HG03457 (cell line): Measurements from ENCODE around the gene PCDHA1.

Experiments used
- ATAC-seq: cut with Tn5 transposase; IDR thresholded peaks from one replicate; pipeline ENCODE4 v1.9.1; 2021; ENCODE audit warnings: moderate number of reproducible peaks; ENCODE audit not compliant: unreplicated experiment

Gene PCDHA1

GRCh38 chr5:140986117-140986521 lies 200.2 kb downstream of the PCDHA1 start:
- no peak for ATAC-seq

GRCh38 chr5:140988100-140988499 lies 202.2 kb downstream of the PCDHA1 start:
- no peak for ATAC-seq

DNA sequence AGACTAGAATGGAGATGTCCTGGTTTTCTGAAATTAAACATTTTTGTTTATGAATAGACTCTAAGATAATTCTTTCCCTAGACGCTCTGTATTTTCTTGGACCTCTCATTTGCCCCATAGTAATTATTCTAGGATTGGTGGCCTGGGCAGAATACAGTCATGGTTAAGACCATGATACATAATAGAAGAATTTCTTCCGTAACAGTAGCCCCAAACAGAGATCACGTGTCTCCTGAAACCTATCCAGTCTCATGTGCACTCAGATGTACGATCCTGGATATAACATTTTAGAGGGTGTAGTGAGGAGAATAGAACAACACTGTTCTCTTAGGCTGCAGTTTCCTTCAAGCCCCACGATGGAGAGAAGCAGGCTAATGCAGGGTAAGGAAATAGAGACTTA lies 202.7 kb downstream of the PCDHA1 start:
- ATAC-seq = no peak

DNA sequence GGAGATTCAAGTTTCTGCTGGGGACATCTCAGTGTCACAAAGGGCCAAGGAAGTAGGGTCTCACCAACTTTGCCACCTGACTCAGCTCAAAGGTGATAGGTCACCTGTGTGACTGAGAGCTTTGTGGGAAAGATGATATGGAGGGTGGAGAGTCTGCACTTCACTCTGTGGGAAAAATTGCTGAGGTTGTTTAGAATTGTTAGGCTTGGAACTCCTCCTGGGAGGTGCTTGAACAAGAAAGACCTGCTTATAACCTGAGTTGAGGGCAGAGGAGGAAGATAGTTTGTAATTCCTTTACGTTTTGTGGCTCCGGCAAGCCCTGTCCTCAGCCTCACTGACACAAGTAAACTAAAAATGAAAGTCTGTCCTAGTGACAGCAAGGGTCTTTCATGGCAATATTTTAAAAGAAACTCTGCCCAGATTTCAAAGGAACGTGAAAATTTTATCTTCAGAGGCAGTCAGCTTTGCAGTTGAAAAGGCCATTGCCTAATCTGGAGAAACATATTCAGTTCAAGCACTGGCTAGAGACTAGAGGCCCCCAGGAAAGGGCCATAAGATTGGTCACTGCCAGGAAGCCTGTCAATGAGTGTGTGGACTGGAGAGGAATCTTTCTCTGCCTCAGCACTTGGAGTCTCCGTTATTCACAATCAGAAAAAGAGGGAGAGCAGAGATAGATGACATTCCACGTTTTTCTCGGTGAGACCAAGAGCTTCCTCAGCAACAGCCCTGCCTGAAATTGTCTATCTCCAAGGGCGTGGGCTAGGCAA lies 203.5 kb downstream of the PCDHA1 start:
- no peak for ATAC-seq

DNA sequence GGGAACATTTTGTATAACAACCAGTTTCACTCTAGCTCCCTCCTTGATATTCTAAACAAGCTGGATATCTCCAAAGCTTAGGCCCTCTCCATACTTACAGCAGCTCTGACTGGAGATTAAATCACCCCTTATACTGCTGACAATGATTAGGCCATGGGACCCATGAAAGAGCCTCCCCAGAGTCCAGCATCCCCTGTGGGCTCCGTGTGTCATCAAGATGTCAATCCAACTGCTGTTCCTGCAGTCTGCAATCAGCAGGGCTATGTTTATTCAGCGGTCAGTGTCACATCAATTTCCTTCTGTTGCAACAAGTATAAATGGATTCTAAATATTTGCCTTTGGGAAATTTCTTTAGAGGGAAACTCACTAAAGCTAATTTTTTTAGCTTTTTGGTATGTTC lies 206.9 kb downstream of the PCDHA1 start:
- ATAC-seq = no peak

GRCh38 chr5:140996060-140996459 lies 210.1 kb downstream of the PCDHA1 start:
- ATAC-seq = no peak

- ATAC-seq = no peak
These were observed 213.0 kb downstream of the PCDHA1 start for GRCh38 chr5:140998921-140999410.

DNA sequence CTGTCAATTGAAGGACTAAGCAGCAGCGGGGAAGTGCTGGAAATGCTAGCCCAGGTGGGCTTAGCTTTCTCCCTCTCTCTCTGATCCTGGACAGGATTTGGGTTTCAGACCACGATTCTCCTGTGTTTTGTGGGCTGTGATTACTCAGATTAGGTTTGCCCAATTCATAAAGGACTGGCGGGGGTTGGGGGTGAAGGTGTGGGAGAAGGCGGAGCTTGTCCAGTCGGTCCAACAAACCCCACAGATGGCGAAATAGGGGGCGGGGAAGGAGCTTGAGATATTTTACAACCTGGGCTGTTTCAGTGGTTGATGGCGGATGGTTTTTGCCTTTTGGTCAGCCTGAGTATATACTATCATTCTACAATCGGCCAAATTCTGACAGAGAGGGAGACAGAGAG lies 215.5 kb downstream of the PCDHA1 start:
- no peak for ATAC-seq

DNA sequence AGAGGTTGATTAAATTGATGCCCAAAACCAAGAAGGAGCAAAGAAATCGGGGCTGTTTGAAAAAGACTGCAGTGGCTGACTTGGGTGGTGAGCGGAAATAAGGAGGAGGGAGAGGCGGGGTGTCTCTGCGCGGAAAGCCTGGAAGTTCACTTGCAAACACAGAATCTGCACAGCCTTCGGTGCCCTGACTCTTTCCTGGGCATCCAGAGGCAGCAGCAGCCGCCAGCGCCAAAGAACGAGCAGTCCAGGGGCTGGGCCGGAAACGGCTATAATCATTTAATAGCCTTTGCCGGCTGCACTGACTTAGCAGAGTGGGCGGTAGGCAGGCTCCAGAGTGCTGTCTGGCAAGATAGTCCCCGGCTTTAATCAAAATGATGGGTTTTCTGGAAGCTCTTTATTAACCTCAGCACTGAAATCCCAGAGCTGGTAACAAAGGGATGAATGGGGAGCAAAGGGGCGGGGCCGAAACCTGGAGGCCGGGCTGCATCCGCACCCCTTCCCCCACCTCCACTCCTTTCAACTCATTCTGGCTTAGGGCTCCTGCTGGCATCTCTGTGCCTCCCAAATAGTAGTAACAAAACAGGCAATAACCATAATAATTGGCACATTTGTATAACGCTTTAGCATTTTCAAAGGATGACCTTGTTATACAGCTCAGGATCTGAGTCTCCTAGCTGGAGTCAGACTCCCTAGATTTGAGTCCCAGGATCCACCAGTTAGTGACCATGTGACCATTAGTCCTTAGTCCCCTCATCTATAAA lies 216.1 kb downstream of the PCDHA1 start:
- ATAC-seq = no peak

DNA sequence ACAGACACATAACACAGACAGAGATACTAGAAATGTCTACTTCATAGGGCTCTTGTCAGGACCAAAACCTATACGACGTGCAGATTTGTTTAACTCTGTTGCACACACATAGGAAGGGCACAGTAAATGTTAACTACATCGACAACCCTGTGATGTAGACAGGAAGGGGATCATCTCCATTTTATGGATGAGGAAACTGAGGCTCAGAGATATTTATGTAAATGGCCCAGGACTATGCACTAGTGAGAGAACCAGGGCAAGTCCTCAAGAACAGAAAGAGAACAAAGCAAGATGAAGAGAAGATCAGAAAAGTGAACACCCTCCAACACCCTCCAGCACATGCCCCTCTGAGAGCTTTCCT lies 216.6 kb downstream of the PCDHA1 start:
- no peak for ATAC-seq

DNA sequence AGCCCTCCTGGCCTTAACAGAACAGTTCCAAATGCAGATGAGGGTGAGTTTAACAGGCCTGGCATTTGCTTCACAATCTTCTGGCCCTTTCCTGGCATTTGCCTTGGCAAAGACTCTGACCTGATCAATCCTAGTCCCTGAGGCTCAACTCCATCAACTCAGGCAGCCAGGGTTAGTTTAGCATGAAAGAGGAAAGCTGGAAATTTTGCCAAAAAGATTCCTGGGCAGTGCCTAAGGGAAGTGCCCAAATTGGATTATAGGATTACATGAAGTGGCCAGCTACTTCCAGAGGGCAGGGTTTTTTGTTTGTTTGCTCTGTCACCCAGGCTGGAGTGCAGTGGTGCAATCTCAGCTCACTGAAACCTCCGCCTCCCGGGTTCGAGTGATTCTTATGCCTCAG lies 217.1 kb downstream of the PCDHA1 start:
- ATAC-seq = no peak

GRCh38 chr5:141003791-141004611 lies 218.1 kb downstream of the PCDHA1 start:
- ATAC-seq = no peak

DNA sequence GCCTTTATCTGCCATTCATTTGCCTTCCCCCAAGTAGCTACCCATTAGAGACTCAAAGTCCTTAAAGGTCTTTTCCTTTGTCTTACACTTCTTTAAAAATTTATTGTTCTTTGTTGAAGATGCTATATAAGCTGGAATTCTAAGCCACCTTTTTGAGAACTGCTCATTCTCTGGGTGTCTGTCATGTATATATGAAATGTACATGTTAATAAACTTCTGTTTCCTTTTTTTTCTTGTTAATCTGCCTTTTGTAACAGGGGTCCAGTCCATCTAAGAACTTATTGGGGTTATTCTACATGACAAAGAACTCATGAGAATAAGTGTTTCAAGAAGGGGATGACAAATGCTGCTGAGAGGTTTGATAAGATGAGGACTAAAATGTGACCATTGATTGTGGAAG lies 221.9 kb downstream of the PCDHA1 start:
- no peak for ATAC-seq

DNA sequence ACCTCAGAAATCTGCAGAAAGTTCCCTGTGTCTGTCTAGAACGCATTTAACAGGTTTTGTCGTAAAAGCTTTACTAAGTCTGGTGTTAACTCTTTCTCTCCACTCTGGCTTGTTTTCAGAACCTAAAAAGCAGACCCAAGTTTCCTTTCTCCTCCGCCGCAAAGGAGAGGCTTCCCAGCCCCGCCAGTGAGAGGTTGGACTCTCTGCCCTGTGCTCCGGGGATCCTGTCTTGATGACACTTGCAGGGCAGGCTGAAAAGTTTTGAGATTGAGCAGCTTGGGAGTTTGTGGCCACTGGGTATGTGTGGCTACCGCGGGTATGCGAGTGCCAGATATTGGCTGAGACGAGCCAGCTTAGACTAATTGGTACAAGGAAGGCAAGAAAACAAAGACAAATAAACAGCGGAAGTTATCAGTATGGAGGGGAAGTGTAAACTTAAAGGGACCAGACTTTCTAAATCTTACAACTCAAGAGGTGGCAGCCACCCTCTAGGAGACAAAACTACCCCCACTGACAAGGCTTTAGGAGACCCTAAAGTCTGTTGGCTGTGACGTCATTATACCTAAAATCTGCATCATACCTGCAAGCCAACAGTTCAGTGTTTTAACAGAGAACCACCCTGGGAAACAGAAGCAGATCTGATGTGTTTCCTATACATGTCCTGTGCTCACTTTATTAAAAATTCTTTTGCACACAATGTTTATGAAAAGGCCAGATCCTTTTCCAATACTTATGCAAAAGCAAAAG lies 224.3 kb downstream of the PCDHA1 start:
- ATAC-seq = no peak

DNA sequence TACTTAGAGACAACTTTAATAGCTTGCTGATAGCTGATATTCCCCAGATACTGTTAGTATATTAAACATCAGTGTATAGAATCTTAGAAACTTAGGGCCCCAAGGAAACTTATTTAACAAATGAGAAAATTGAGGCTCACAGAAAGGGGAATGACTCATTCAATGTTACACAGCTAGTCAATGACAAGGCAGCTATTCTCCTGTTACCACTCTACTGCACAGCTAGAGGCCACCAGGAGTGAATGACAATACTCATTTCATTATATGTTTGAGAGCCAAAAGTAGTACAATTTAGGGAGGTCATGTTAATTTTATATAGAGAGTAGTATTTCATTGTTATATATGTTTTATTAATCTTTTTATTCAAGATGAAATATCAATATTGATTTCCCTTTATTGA lies 232.0 kb downstream of the PCDHA1 start:
- ATAC-seq = no peak

GRCh38 chr5:141022384-141022783 lies 236.4 kb downstream of the PCDHA1 start:
- no peak for ATAC-seq

DNA sequence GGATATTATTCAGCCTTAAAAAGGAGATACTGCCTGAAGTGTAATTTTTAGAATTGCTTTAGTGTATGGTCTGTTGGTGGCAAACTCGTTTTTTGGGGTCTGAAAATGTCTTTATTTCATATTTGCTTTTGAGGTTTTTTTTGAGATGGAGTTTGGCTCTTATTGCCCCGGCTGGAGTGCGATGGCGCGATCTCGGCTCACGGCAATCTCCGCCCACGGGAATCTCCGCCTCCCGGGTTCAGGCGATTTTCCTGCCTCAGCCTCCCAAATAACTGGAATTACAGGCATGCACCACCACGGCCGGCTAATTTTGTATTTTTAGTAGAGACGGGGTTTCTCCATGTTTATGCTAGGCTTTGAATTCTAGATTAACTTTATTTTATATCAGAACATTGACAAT lies 245.1 kb downstream of the PCDHA1 start:
- no peak for ATAC-seq

DNA sequence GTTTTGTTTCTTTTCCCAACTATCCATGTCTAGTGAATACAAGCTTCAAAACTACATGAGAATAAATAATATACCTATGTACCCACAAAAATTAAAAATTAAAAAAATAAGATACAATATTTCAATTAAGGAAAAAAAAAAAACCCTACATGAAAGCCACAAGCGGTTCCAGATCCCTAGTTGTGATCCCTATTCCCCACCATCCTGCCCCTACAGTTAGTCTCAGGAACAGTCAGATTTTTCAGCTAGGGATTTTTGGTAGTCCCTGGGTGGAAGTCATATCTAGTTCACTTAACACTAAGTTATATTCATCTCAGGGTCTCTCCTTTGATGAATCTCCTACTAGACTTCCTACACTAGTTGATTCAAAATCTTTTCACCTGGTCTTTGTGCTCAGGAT lies 246.7 kb downstream of the PCDHA1 start:
- ATAC-seq = no peak

GRCh38 chr5:141039061-141039460 lies 253.1 kb downstream of the PCDHA1 start:
- no peak for ATAC-seq

- ATAC-seq = no peak
These were observed 253.6 kb downstream of the PCDHA1 start for GRCh38 chr5:141039517-141039916.
